Spleen (tissue), 7 donors: ENCODE measurements around the gene NR1H3.

Experiments used
- CTCF ChIP-seq, 11 experiments: fragments of 200-600 bp in 7 of 11; fragments of 450-650 bp in 4 of 11; sonication (generic) in 4 of 11; IDR thresholded peaks in 8 of 11; conservative IDR thresholded peaks in 3 of 11; 1 replicate in 7 of 11; 2 replicates in 4 of 11; pipeline versions ENCODE4 v1.4.0 to v1.8.0; 2016 to 2021; ENCODE audit warnings: antibody characterized with exemption in 11 of 11, inconsistent platforms in 4 of 11, mild to moderate bottlenecking in 1 of 11
- POLR2A ChIP-seq, 3 donors: fragments of 450-650 bp; IDR thresholded peaks; one replicate each; pipeline ENCODE4 v1.5.1; 2017; ENCODE audit warnings: antibody characterized with exemption in 3 of 3, mild to moderate bottlenecking in 1 of 3
- POLR2AphosphoS5 ChIP-seq, 3 donors: sonication (generic); formaldehyde crosslinking; IDR thresholded peaks; one replicate each; pipeline ENCODE4 v1.5.1; 2017; ENCODE audit warnings: antibody characterized with exemption in 3 of 3
- donor health status: DM: no; HTN: no; CAD: no; lungs with moderate emphysema.
- donor health status: DM: no; HTN: no; CAD: no.
- donor health status: DM: no; HTN: no; CAD: no.

DNA sequence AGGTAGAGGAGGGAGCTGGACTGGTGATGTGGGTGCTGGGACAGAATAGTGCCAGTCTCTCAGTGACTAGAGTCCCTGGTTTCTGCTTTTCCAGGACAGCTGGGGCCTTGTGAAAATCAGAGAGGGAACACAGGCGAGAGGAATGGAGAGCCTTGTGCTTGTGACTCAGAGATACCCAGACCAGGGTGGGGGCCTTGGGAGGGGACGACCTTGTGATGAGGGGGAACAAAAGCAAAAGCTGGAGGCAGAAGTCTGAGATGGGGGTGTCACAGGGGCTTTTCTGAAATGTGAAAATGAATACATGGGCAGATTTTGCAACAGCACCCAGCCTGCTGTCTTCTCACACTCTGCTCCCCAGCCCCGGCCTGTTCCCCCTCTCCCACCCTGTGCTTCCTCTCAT lies 3.4 kb upstream of the NR1H3 start:
- no peak for TF ChIP-seq CTCF (IDR thresholded peaks at IDR 0.05 in 8 of 11, conservative IDR thresholded peaks at IDR 0.05 in 3 of 11)
- TF ChIP-seq POLR2A (IDR thresholded peaks at IDR 0.05) = no peak
- TF ChIP-seq POLR2AphosphoS5 (IDR thresholded peaks at IDR 0.05) = no peak
